ENCODE results near the gene DYNC2I2.

DNA sequence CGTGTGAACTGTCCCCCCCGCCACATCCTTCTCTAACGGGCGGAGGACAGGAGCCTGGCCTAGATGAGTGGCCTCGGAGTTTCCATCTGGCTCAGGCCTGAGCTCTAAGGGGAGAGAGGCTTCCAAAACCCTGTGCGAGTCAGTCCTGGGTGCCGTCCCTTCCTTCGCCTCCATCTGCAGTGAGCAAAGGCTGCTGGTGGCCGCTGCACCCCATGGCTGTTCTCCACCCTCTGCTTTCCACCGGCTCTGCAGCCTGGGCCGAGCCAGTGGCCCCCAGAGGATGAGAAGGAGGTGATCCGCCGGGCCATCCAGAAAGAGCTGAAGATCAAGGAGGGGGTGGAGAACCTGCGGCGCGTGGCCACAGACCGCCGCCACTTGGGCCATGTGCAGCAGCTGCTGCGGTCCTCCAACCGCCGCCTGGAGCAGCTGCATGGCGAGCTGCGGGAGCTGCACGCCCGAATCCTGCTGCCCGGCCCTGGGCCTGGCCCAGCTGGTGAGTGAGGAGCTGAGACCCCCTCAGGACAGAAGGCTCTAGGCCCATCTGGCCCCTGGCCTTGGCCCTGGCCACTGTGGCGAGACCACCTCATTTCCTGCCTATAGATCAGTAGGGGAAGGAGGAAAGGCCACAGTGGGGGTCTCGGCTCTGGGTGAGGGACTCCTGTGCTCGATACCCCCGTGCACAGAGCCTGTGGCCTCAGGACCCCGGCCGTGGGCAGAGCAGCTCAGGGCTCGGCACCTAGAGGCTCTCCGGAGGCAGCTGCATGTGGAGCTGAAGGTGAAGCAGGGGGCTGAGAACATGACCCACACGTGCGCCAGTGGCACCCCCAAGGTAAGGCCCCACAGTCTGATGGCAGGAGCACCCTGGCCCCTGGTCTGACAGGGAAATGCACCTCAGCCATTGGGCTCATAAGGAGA lies 48.7 kb upstream of the DYNC2I2 start:
- TF ChIP-seq, protein P1, sequence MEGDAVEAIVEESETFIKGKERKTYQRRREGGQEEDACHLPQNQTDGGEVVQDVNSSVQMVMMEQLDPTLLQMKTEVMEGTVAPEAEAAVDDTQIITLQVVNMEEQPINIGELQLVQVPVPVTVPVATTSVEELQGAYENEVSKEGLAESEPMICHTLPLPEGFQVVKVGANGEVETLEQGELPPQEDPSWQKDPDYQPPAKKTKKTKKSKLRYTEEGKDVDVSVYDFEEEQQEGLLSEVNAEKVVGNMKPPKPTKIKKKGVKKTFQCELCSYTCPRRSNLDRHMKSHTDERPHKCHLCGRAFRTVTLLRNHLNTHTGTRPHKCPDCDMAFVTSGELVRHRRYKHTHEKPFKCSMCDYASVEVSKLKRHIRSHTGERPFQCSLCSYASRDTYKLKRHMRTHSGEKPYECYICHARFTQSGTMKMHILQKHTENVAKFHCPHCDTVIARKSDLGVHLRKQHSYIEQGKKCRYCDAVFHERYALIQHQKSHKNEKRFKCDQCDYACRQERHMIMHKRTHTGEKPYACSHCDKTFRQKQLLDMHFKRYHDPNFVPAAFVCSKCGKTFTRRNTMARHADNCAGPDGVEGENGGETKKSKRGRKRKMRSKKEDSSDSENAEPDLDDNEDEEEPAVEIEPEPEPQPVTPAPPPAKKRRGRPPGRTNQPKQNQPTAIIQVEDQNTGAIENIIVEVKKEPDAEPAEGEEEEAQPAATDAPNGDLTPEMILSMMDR (conservative IDR thresholded peaks at IDR 0.05; ENCODE audit: low read length), result no peak
- no peak for TF ChIP-seq EZH2phosphoT487 (IDR thresholded peaks at IDR 0.05; ENCODE audit: borderline replicate concordance, low read depth, low read length)

Data from OCI-LY7 (cell line).